CD4-positive, alpha-beta T cell treated with Interleukin-17A for 4 hours (primary cell): Measurements from ENCODE around the gene ERGIC1.

Source experiments
- DNase-seq: peaks from one replicate; pipeline ENCODE4 v3.0.0-alpha.2; 2020; ENCODE audit warnings: mixed read lengths

The ERGIC1 gene

DNA sequence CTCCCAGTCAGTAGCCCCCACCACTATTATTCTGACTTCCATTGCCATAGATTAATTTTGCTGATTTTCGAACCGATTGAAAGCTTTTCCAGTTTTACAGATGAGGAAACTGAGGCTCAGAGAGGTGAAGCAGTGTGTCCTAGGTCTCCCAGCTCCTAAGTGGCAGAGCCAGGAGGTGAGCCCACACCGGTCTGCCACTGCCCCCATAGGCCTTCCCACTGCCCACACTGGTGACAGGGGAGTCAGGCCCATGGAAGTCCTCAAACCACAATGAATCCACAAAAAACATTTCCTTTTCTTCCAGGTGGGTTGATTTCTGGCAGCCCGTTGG is 70.2 kb downstream of the ERGIC1 start:
- no peak for DNase-seq

DNA sequence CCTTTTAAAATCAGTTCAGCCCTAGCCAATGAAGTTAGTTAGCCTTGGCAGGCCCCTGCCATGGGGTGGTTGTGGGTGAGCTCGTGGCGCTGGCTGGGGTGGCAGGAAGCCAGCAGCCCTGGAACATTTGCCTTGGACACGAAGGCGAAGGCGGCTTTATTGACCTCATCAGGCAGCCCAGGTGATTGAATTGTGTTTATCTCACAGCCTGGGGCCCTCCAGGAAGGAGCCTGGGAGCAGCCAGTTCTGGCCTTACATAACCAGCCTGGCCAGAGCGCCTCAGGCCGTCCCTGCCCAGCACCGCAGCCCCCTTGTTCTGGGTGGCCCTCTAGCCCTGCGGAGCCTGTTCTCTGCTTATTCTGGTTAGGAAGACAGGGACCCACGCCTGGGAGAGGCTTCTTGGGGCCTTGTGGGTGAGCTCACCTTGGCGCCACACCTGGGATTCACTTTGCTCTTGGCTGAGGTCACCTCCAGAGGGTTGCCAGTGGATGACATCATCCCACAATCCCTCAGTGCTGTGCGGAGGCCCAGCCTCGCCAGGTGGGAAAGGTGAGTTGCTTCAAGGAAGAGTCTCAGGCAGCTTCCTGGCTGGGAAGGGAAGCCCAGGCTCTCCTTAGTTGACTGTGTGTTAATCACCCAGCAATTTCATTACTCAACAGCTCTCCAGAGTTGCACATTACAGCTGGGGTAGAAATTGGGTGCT is 70.7 kb downstream of the ERGIC1 start:
- DNase-seq = no peak

DNA sequence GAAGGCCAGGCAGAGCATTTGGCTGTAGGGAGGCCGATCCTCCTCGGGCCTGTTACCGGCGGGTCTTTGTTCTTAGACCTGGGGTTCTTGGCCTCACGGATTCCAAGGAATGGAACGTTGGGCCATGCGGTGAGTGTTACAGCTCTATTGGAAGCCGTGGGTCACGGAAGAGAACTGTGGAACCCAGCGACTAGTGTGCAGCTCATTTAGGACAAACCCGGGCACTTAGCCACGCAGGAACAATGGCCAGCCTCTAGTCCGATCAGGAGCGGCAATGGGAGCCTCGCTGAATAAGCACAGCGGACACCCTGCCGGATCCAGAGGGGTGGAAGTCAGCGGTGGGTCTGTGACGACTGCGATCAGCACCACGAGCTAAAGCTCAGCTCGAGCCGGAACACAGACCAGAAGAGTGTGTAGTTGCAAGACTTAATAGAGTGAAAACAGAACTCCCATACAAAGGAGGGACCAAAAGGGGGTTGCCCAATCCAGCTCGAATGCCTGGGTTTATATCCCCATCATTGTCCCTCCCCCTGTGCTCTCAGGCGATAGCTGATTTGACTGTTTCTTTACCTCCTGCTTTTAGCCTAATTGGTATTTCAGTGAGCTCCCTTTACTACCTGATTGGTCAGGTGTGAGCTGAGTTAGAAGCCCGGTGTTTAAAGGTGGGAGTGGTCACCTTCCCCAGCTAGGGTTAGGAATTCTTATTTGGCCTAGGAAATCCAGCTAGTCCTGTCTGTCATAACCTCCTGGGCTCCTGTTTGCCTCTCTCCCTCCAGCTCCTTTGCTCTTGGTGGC is 71.5 kb downstream of the ERGIC1 start:
- DNase-seq = no peak

DNA sequence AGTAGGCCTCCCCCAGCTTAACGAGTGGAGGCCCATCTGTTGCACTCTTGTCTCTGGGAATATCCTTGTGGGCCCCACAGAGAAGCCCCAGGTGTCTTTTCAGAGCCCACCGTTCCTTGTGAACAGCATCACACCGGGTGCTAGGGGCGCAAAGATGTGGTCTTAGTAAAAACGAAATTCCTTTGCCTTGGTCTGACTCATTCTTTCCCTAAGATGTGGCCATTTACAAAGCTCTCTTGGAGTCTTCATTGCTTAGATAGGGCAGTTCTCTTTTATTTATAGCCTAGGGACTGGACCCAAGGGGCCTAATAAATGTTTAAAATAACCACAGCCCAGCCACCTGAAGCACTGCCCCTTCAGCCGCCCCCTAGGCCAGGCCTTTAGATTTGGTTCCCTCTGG is 72.4 kb downstream of the ERGIC1 start:
- no peak for DNase-seq

DNA sequence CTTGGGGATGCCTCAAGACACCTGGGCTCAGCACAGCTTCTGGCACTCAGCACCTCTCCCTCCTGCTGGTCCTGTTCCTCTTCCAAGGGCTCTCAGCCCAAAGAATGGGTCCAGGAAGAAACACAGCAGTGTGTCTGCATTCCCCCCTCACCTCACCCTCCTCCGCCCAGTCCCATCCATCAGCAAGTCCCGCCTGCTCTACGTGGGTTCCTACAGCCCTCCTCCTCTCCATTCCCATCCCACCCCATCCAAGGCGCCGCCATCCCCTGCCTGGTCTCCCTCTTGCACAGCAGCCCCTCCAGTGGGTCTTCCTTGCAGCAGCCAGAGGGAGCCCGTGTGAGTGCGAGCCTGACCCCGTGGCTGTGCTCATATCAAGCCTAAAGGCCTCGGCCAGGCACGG is 72.8 kb downstream of the ERGIC1 start:
- DNase-seq = no peak

DNA sequence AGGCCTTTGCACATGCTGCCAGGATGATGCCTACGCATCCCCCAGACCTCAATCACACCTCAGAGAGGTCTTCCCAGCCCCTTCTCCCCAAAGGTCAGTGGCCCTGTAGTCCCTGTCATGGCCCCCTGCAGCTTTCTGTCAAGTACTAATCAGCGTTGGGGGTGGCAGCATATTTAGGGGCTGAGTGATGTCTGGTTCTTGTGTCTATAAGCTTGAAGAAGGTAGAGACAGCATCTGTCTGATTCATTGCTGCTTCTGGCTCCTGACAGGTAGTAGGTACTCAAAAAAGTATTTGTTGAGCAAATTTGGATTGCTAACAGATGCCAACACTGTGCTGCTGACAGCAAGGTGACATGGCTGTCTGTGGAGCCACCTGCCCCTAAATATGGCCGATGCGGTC is 73.6 kb downstream of the ERGIC1 start:
- no peak for DNase-seq

DNA sequence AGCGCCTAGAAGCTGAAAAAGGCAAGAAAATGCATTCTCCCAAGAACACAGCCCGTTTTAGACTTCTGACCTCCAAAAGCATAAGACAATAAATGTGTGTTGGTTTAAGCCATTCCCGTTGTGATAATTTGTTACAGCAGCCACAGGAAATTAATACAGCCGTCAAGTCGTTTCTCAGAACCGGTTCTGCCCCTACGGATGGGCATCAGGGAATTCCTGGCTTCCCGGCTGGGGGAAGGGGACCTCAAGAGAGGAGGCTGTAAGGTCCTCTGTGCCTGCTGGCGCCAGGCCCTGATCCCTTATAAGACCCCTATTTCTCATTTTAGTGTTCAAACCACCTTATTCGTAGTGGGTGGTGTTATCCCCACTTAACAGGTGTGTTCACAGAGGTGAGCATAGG is 74.6 kb downstream of the ERGIC1 start:
- DNase-seq = no peak

DNA sequence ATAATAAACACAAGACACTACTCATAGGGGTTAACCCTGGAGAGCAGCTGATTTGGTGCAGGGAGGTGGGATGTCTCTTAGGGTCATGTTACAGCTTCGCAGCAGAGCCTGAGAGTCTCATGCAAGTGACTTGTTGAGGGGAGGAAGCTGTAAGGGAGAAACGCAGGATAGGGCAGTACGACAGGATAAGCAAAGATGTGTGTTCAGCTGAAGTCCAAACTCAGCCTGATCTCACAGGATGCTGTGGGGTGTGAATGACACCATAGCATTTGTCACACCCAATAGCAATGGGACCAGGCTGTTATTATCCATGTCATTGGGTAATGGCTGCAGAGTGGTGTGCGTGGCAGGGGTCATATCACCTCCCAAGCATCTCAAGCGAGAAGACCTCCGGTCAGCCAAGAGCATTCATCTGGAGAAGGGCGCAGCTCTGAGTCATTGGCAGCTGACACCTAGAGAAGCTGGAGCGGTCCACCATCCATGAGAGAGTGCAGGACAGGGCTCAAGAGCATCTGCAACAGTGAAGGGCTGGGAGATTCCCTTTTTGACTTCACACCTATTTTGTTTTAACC is 76.0 kb downstream of the ERGIC1 start:
- no peak for DNase-seq

DNA sequence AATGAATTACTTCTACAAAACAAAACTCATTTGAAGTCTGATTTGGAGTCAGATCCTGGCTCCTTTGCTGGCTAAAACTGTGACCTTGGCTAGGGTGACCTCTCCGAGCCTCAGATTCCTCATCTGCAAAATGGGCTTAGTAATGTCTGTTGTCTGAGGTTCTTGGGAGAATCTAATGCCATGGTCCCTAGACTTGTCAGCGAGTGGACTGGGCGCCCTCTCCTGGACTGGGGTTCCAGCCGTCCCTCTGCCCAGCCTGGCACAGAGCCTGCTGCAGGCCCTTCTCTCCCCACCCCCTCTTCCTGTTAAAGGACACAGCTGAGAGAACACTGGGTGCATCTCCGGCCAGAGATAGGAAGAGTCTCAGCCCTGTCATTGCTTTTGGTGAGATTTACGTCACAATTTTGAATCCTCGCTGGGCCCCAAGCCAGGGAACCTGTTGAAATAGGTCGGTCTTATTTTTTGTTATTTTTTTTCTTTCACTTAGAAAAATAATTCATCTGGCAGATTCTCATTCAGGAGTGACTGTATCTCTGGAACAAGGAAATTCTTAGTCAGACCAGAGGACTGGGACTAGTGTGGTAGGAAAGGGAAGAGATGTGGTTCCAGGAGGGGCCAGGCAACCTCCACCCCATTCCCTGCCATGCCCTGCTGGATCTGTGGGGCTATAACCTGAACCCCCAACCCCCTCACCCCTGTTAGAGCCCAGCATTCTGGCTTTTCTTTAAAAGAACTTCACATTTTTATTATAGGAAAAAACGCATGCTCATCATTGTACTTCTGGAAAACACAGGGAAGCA is 77.0 kb downstream of the ERGIC1 start:
- DNase-seq = peak; percentile 46

DNA sequence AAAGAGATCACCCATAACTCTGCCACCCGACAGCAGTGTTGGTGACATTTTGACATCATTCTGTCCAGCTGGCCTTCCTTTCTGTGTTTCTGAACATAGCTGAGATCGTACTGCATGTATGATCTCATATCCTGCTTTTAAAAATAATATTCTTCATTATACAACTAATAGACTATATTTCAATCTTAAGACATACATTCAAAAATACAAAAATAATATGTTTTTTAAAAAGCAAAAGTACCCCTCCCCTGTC is 77.5 kb downstream of the ERGIC1 start:
- DNase-seq = no peak

DNA sequence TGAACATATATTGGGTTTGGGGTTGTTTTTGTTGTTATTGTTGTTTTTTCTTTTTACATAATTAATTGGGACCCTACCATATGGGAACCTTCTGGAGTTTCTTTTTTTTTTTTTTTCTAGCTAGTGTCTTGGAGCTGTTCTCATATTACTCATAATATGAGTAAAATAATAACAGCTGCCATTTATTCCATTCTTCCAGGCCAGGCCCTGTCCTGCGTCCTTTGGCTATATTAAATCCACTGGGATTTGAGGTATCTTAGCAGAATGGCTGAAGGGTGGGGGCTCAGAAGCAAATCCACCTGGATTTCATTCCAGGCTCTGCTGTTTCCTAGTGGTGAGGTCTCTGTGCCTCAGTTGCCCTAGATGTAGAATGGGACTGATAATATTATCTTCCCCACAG is 77.9 kb downstream of the ERGIC1 start:
- DNase-seq = no peak

DNA sequence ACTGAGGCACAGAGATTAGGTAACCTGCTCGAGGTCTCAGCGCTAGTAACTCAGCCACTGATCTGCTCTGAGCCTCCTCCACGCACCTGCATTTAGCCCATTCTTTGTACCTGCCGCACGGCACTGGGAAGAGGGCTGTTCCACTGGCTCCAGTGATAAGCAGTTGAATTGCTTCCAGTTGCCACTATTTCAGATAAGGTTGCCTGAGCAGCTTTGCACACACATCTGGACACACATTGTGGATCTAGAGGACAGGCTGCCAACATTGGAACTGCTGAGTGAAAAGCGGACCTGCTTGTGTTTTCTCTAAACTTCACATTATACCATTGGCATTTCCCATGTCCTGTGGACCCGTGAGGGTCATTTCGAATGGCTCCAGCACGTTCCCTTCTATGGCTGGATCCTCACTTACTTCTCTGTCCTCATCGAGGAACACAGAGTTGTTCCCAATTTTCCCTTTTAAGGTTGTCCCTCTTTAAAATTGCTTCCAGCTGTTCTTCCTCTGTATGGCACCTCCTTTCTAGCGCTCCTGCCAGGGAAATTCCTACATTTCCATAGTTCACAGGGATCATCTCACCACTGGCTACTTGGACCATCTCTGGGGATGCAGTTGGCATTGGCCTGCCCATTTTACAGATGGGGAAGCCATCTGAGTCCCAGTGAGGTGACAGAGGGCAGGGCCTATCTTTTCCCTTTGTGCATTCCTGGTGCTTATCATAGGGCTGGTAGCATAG is 79.2 kb downstream of the ERGIC1 start:
- DNase-seq = no peak

DNA sequence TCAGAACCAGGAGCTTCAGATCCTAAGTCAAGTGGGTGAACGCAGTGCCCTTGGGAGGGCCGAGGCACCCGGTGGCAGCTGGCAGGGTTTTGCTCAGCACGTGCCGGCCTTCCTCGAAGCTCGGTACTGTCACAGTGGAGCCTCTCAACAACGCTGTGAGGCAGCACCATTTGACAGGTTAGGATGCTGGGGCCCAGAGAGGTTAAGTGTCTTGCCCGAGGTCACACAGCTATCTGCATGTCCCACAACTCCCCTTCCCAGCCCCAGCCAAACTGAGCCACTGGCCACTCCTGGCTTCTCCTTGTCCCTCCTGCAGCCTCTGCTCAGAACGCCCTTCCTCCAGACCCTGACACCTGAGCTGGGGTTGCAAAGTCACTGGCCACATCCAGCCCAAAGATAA is 81.5 kb downstream of the ERGIC1 start:
- no peak for DNase-seq

DNA sequence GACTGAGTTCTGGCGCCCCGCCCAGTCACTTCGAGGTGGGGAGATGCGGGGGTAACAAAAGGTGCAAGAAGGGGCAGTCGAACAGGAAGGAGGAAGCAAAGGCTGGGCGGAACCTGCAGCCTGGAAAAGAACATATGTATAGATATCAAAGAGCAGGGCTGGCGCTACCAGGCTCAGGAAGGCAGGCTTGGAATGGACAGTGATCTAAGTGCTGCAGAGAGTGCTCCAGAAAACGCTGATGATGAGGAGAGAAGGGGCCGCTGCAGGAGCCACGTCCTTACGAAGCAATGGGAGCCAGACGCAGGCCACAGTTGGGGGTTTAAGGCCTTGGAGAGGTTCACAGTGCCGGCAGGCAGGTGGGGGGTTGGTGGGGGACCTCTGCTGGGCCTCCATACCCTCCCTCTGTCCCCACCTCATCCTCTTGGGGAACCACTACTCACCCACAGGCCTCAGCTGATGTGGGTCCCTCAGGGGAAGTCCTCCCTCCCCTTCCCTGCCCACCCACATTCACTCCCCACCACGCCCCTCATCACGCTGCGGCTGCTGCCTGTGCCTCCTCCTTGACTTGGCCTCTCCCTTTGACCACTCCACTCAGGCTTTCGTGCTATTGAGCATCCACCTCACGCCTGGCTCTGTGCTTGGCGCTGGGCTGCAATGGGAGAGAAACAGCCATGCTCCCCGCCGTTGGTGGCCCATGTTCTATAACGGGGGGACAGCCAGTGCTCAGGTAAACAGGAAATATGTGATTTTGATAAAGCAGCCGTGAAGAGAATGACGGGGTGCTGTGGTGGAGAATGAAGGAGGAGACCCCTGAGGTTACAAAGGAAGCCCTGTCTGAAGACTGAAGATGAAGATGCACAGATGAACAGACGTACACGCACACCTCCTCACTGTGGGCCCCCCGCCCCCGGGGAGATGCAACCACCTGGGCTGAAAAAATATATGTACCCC is 84.6 kb downstream of the ERGIC1 start:
- no peak for DNase-seq

DNA sequence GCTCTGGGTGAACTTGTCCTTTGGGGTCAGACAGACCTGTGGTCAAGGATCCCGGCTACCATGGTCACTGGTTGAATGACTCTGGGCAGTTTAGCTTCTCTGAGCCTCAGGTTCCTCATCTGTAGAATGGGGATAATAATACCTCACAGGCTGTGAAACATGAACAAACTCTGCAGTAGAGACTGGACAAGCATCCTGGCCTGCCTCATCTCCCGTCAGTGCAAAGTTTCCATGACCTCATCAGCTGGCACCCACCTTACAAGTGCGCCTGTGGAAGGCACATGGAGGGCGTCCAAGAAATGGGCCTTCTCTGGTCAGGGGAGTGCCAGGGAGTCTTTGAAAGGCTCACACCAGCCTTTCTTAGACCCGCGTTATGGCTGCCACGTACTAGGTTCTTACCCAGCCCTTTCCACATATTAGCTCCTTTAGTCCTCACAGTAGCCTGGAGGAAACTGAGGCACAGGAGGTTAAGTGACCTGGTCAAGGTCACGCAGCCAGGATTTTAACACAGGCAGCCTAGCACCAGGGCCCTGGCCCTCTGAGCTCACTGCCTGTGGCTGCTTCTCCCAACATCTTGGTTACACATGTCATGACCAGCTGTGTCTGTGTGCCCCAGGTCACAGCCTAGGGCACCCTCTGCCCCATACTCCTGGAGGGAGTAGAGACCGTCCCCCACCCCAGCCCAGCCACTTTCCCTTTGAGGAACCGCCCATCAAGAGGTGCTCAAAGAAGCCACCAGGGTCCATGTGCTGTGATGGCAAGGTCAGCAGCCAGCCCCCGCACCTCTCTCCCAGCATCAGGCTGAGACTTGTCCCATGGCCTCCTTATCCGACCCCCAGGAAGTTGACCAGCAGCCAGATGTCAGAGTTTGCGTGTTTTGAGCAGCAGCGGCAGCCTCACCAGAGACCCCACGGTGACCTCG is 85.7 kb downstream of the ERGIC1 start:
- no peak for DNase-seq

DNA sequence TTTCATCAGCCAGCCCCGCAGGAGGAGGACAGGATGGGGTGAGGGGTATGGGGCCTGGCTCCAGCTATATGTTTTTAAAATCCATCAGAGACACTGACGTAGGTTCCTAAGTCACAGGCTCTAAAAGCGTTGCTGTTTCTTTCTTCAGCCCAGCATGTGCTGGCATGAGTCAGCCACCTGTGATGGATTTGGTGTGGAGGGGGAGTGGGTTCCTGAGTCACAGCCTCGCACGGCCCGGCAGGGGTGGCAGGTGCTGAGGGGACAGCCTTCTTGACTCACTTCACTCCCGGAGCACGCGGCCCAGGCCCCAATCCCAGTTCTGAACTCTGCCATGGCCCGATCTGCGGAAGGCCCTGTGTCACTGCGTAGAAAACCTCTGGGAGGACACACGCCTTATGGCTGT is 86.4 kb downstream of the ERGIC1 start:
- DNase-seq = no peak

DNA sequence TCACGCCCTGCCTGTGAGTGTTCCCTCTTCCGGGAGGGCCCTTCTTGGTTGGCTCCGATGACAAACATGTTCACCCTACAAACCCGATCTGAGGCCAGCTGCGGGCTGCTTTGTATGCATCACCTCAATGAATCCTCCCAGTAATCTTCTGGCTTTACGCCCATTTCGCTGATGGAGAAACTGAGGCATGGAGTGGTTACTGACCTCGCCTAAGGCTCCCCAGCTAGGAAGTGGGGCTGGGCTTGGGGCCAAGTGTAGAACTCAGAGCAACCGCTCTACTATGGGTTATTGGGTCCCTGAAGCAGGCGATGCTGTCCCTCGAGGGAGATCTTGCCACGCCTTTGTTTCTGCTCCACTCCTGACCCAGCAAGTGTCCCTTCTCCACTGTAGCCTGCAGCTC is 86.9 kb downstream of the ERGIC1 start:
- DNase-seq = no peak

DNA sequence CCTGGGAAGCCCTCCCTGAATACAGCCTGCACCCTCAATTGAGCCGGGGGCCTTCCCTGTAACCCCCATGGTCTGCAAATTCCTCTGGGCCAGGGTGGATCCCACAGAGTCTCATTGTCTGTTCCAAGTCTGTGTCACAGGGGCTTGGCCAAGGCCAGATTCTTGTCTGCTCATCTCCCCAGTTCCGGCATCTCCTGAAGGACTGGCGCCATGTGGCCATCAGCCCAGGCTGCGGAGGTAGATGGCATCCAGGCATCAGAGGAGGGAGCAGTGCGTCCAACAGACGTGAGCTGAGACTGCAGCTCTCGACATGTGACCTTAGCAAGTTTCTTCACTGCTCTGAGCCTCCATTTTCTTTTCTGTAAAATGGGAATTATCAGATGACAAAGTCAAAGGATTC is 87.9 kb downstream of the ERGIC1 start:
- DNase-seq = no peak

DNA sequence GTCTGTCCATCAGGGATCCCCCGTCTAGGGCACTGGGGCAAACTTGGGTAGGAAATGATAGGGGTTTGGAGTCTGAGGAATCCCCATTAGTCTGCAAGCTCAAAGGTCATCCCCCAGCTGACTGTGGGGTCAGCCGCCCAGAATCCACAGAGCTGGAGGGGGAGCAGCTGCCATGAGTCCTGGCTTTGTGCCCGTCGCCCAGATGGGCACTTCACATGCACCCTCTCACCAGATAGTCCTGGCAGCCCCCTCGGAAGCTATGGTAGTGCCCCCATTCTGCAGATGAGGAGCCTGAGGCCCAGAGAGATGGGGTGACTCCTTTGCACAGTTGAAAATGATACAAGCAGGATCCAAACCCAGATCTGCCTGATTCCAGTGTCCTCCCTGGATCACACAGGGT is 89.5 kb downstream of the ERGIC1 start:
- no peak for DNase-seq

DNA sequence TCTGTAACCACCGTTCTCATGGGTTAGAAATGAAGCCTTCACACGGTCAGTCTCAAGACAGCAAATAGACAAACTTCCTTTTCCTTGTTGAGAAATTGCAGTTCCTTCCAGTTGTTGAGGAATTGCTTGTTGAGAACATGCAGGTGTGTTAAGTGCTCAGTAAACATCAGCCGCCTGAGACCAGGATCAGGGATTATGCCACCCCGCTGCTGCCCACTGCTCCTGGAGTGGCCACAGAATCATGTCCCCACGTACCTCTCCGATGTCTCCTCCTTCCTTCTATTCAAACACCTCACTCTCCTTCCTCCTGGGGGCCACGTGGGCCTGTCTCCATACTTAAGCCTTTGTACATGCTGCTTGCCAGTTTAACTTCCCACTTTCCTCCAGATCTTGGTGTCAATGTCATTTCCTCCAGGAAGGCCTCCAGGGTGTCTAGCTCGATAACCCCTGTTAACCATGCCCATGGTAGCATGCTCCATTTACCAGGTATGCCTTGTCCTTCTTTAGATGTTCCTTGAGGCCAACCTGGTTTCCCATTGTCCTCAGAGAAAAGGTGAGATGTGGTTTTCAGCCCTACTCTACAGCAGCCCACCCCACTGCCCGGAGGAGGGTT is 91.4 kb downstream of the ERGIC1 start:
- DNase-seq = no peak
